Measurements from ENCODE around the gene ENO4.

The ENO4 gene

GRCh38 chr10:116825901-116826300 lies 23.4 kb upstream of the ENO4 start:
- no peaks in the 10 kb centered on the region for H3K9me3 ChIP-seq (ENCODE audit: insufficient read depth, low read length)
- no peaks in the 10 kb centered on the region for H3K36me3 ChIP-seq (ENCODE audit: low read length)
- H3K9ac ChIP-seq (ENCODE audit: low read length), result no peak overlapping the region
- H3K27ac ChIP-seq (ENCODE audit: low read depth, low read length), result no peak overlapping the region
- no peaks in the 10 kb centered on the region for H3K79me2 ChIP-seq (ENCODE audit: insufficient read depth, low read length)
- no peak overlapping the region for H3K4me2 ChIP-seq (ENCODE audit: low read depth, low read length, poor library complexity, severe bottlenecking)
- H3K4me3 ChIP-seq (ENCODE audit: insufficient read depth, low read length, poor library complexity, severe bottlenecking), result no peak overlapping the region
- no peaks in the 10 kb centered on the region for H3F3A ChIP-seq (ENCODE audit: insufficient read depth)
- TF ChIP-seq, protein P1, sequence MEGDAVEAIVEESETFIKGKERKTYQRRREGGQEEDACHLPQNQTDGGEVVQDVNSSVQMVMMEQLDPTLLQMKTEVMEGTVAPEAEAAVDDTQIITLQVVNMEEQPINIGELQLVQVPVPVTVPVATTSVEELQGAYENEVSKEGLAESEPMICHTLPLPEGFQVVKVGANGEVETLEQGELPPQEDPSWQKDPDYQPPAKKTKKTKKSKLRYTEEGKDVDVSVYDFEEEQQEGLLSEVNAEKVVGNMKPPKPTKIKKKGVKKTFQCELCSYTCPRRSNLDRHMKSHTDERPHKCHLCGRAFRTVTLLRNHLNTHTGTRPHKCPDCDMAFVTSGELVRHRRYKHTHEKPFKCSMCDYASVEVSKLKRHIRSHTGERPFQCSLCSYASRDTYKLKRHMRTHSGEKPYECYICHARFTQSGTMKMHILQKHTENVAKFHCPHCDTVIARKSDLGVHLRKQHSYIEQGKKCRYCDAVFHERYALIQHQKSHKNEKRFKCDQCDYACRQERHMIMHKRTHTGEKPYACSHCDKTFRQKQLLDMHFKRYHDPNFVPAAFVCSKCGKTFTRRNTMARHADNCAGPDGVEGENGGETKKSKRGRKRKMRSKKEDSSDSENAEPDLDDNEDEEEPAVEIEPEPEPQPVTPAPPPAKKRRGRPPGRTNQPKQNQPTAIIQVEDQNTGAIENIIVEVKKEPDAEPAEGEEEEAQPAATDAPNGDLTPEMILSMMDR (IDR thresholded peaks at IDR 0.05; ENCODE audit: insufficient read depth, low read length, poor library complexity, severe bottlenecking), result no peak
- TF ChIP-seq EZH2phosphoT487 (conservative IDR thresholded peaks at IDR 0.05; ENCODE audit: low read length), result no peak
- H4K20me1 ChIP-seq (ENCODE audit: low read depth, low read length), result no peaks in the 10 kb centered on the region
- no peaks in the 10 kb centered on the region for H3K9me2 ChIP-seq (replicated peaks; ENCODE audit: insufficient read depth, low read length)
- no peak overlapping the region for H2AFZ ChIP-seq (ENCODE audit: low read depth, low read length, severe bottlenecking)
- H3K27me3 ChIP-seq (ENCODE audit: low read length), result no peaks in the 10 kb centered on the region

GRCh38 chr10:116826803-116827202 lies 22.5 kb upstream of the ENO4 start:
- no peak for TF ChIP-seq EZH2phosphoT487 (conservative IDR thresholded peaks at IDR 0.05; ENCODE audit: low read length)
- TF ChIP-seq, protein P1 (IDR thresholded peaks at IDR 0.05; ENCODE audit: insufficient read depth, low read length, poor library complexity, severe bottlenecking), result no peak
- Histone ChIP-seq H3F3A (ENCODE audit: insufficient read depth) (no peaks in the 10 kb centered on the region), H3K9me2 (replicated peaks; ENCODE audit: insufficient read depth, low read length) (no peaks in the 10 kb centered on the region), H3K27ac (ENCODE audit: low read depth, low read length) (no peak overlapping the region), H3K4me3 (ENCODE audit: insufficient read depth, low read length, poor library complexity, severe bottlenecking) (no peak overlapping the region), H4K20me1 (ENCODE audit: low read depth, low read length) (no peaks in the 10 kb centered on the region), H3K36me3 (ENCODE audit: low read length) (no peaks in the 10 kb centered on the region), H2AFZ (ENCODE audit: low read depth, low read length, severe bottlenecking) (no peak overlapping the region), H3K4me2 (ENCODE audit: low read depth, low read length, poor library complexity, severe bottlenecking) (no peak overlapping the region), H3K9me3 (ENCODE audit: insufficient read depth, low read length) (no peaks in the 10 kb centered on the region), H3K79me2 (ENCODE audit: insufficient read depth, low read length) (no peaks in the 10 kb centered on the region), H3K27me3 (ENCODE audit: low read length) (no peaks in the 10 kb centered on the region), H3K9ac (ENCODE audit: low read length) (no peak overlapping the region)

- Histone ChIP-seq H3K27me3 (ENCODE audit: low read length) (no peaks in the 10 kb centered on the region), H3K9ac (ENCODE audit: low read length) (no peak overlapping the region), H3F3A (ENCODE audit: insufficient read depth) (no peaks in the 10 kb centered on the region), H3K27ac (ENCODE audit: low read depth, low read length) (no peak overlapping the region), H4K20me1 (ENCODE audit: low read depth, low read length) (no peaks in the 10 kb centered on the region), H3K9me3 (ENCODE audit: insufficient read depth, low read length) (no peaks in the 10 kb centered on the region), H3K9me2 (replicated peaks; ENCODE audit: insufficient read depth, low read length) (no peaks in the 10 kb centered on the region), H3K4me2 (ENCODE audit: low read depth, low read length, poor library complexity, severe bottlenecking) (no peak overlapping the region), H2AFZ (ENCODE audit: low read depth, low read length, severe bottlenecking) (no peak overlapping the region), H3K36me3 (ENCODE audit: low read length) (no peaks in the 10 kb centered on the region), H3K79me2 (ENCODE audit: insufficient read depth, low read length) (no peaks in the 10 kb centered on the region), H3K4me3 (ENCODE audit: insufficient read depth, low read length, poor library complexity, severe bottlenecking) (no peak overlapping the region)
- TF ChIP-seq EZH2phosphoT487 (conservative IDR thresholded peaks at IDR 0.05; ENCODE audit: low read length), result no peak
- TF ChIP-seq, protein P1 (IDR thresholded peaks at IDR 0.05; ENCODE audit: insufficient read depth, low read length, poor library complexity, severe bottlenecking), result no peak
Observed at GRCh38 chr10:116827214-116827671, 22.1 kb upstream of the ENO4 start.
